HepG2 (cell line): ENCODE measurements around the gene STX4. TPM values are rescaled to one million over a fixed set of nuclear protein-coding genes. Genes with fewer than 3 reads are reported as not detected.

Source experiments
- ADNP ChIP-seq: sonication (generic); formaldehyde crosslinking; IDR thresholded peaks from 2 replicates; pipeline ENCODE4 v1.4.0; 2020; ENCODE audit warnings: missing genetic modification reagents
- ATF7 ChIP-seq, 2 experiments: fragments of 450-650 bp in 1 of 2; sonication (generic) in 1 of 2; formaldehyde crosslinking in 1 of 2; IDR thresholded peaks; 2 replicates each; pipeline versions ENCODE4 v1.4.0 to v1.6.1; 2016 to 2020; ENCODE audit warnings: antibody characterized with exemption in 1 of 2, mild to moderate bottlenecking in 1 of 2, missing genetic modification reagents in 1 of 2
- DNMT1 ChIP-seq: sonication (generic); formaldehyde crosslinking; IDR thresholded peaks from 2 replicates; pipeline ENCODE4 v1.5.1; 2020; ENCODE audit warnings: mild to moderate bottlenecking, missing genetic modification reagents
- FOSL2 ChIP-seq: sonication (generic); formaldehyde crosslinking; IDR thresholded peaks from 2 replicates; pipeline ENCODE4 v1.4.0; 2020; ENCODE audit warnings: missing genetic modification reagents
- MLXIP ChIP-seq: sonication (generic); formaldehyde crosslinking; IDR thresholded peaks from 2 replicates; pipeline ENCODE4 v1.9.0; 2021; ENCODE audit warnings: missing genetic modification reagents, borderline replicate concordance
- PATZ1 ChIP-seq: sonication (generic); formaldehyde crosslinking; IDR thresholded peaks from 2 replicates; pipeline ENCODE4 v1.4.0; 2020; ENCODE audit warnings: missing genetic modification reagents
- PAX8 ChIP-seq: sonication (generic); formaldehyde crosslinking; IDR thresholded peaks from 2 replicates; pipeline ENCODE4 v1.8.0; 2022; ENCODE audit warnings: mild to moderate bottlenecking, missing genetic modification reagents, borderline replicate concordance
- RAD51 ChIP-seq: fragments of 450-650 bp; IDR thresholded peaks from 2 replicates; pipeline ENCODE4 v1.6.1; 2016; ENCODE audit warnings: borderline replicate concordance
- RBM39 ChIP-seq: fragments of 200-400 bp; formaldehyde crosslinking; IDR thresholded peaks from one replicate; pipeline ENCODE4 v1.6.1; 2018; ENCODE audit warnings: antibody characterized with exemption, mild to moderate bottlenecking, low read depth, low read length; ENCODE audit not compliant: poor library complexity, severe bottlenecking
- RNF219 ChIP-seq: sonication (generic); formaldehyde crosslinking; IDR thresholded peaks from 2 replicates; pipeline ENCODE4 v1.5.0; 2020; ENCODE audit warnings: mild to moderate bottlenecking, missing genetic modification reagents
- SMAD9 ChIP-seq: sonication (generic); formaldehyde crosslinking; IDR thresholded peaks from 2 replicates; pipeline ENCODE4 v1.5.1; 2020; ENCODE audit warnings: mild to moderate bottlenecking, missing genetic modification reagents
- SMARCC2 ChIP-seq: fragments of 450-650 bp; IDR thresholded peaks from 2 replicates; pipeline ENCODE4 v1.6.1; 2017; ENCODE audit warnings: antibody characterized with exemption, mild to moderate bottlenecking
- TFAP4 ChIP-seq: sonication (generic); IDR thresholded peaks from 2 replicates; pipeline ENCODE4 v1.6.1; 2016; ENCODE audit warnings: low read depth, borderline replicate concordance
- ZBTB21 ChIP-seq: sonication (generic); formaldehyde crosslinking; IDR thresholded peaks from 2 replicates; pipeline ENCODE4 v1.4.0; 2020; ENCODE audit warnings: missing genetic modification reagents
- ZBTB38 ChIP-seq: sonication (generic); formaldehyde crosslinking; IDR thresholded peaks from 2 replicates; pipeline ENCODE4 v1.5.1; 2020; ENCODE audit warnings: mild to moderate bottlenecking, missing genetic modification reagents
- ZFP41 ChIP-seq: sonication (generic); formaldehyde crosslinking; IDR thresholded peaks from 2 replicates; pipeline ENCODE4 v1.4.0; 2020; ENCODE audit warnings: mild to moderate bottlenecking, missing genetic modification reagents, borderline replicate concordance
- ZIK1 ChIP-seq: sonication (generic); formaldehyde crosslinking; IDR thresholded peaks from 2 replicates; pipeline ENCODE4 v1.5.0; 2020; ENCODE audit warnings: mild to moderate bottlenecking, low read depth, missing genetic modification reagents, borderline replicate concordance
- ZNF235 ChIP-seq: sonication (generic); formaldehyde crosslinking; IDR thresholded peaks from 2 replicates; pipeline ENCODE4 v1.8.1; 2023; ENCODE audit warnings: mild to moderate bottlenecking, missing genetic modification reagents, borderline replicate concordance
- ZNF263 ChIP-seq: sonication (generic); formaldehyde crosslinking; IDR thresholded peaks from 2 replicates; pipeline ENCODE4 v1.4.0; 2020; ENCODE audit warnings: missing genetic modification reagents
- ZNF441 ChIP-seq: sonication (generic); formaldehyde crosslinking; IDR thresholded peaks from 2 replicates; pipeline ENCODE4 v1.7.0; 2021; ENCODE audit warnings: missing genetic modification reagents, borderline replicate concordance
- ZNF543 ChIP-seq: sonication (generic); formaldehyde crosslinking; IDR thresholded peaks from 2 replicates; pipeline ENCODE4 v1.4.0; 2020; ENCODE audit warnings: mild to moderate bottlenecking, missing genetic modification reagents
- polyA plus RNA-seq, 8 experiments: library from polyadenylated mRNA; depleted of rRNA in 3 of 8; stranded (reverse) in 7 of 8; unstranded in 1 of 8; fragments of >200 nt; fragmentation: Illumina TruSeq in 4 of 8; extraction: Trizol in 4 of 8; gene quantifications; 2 replicates each; pipeline versions ENCODE4 v1.2.1 to v1.2.3, GENCODE V29; 2011 to 2016; ENCODE audit warnings: low read depth in 4 of 8, missing spikeins in 1 of 8, mixed read lengths in 1 of 8; ENCODE audit not compliant: insufficient read depth in 1 of 8
- total RNA-seq, 5 experiments: library from RNA; depleted of rRNA; stranded (reverse); fragments of >200 nt; fragmentation: Illumina TruSeq; extraction: Trizol; gene quantifications; 2 replicates each; pipeline ENCODE4 v1.2.3, GENCODE V29; 2016; ENCODE audit warnings: low read depth in 1 of 5

STX4 gene
- total and polyA plus RNA-seq, 2 of the 13 experiments (the other 11 are each of a cell fraction or from before 2014, with no cell fraction given), result 29.2 to 34.6 TPM

GRCh38 chr16:31073142-31073969, 40.0 kb downstream of the STX4 start (continued):
- no peak for TF ChIP-seq RNF219 (CRISPR knock-in tag)
- no peak for TF ChIP-seq SMARCC2
- TF ChIP-seq ZNF263 (CRISPR knock-in tag), result peak; percentile 15; the same call in 1 of the 2 replicates
- peak; percentile 43; the same call in 1 of the 2 replicates for TF ChIP-seq ZBTB38 (CRISPR knock-in tag)
- TF ChIP-seq ADNP, result peak; percentile 12; the same call in 1 of the 2 replicates
- no peak for TF ChIP-seq SMAD9 (CRISPR knock-in tag)
- peak; percentile 88 for TF ChIP-seq ZIK1 (CRISPR knock-in tag)
- TF ChIP-seq RAD51, result no peak
- TF ChIP-seq TFAP4, result no peak; the same call in 1 of the 2 replicates
- no peak for TF ChIP-seq ZNF543 (CRISPR knock-in tag)
- TF ChIP-seq DNMT1, result no peak
- TF ChIP-seq PAX8, result peak; percentile 87; the same call in 1 of the 2 replicates
- TF ChIP-seq ZNF441 (CRISPR knock-in tag), result peak; percentile 57; the same call in 1 of the 2 replicates
- TF ChIP-seq RBM39, result peak; percentile 99
- TF ChIP-seq ATF7 (IDR thresholded peaks at IDR 0.05), result no peak
- no peak for TF ChIP-seq ATF7 (CRISPR knock-in tag; IDR thresholded peaks at IDR 0.05)
- peak; percentile 80 for TF ChIP-seq PATZ1 (CRISPR knock-in tag)
- TF ChIP-seq ZNF235 (CRISPR knock-in tag), result peak; percentile 59; the same call in 1 of the 2 replicates
- no peak; the same call in 1 of the 2 replicates for TF ChIP-seq MLXIP
- no peak for TF ChIP-seq ZBTB21 (CRISPR knock-in tag)
- TF ChIP-seq ZFP41 (CRISPR knock-in tag), result no peak
- no peak for TF ChIP-seq FOSL2
